CD4-positive, alpha-beta T cell treated with Interleukin-21 for 1 hour (primary cell): ENCODE data around the gene OR8H2.
"Not testable (repeated sequence)": the region's sequence is repeated elsewhere in the genome, so short reads cannot be mapped to it uniquely, and the experiment has no call there.

ENCODE experiments used
- DNase-seq: peaks from one replicate; pipeline ENCODE4 v3.0.0-alpha.2; 2020

OR8H2 gene

GRCh38 chr11:56103210-56103737, at the start of gene OR8H2:
OR8H2 (plus strand) TSS chr11:56103687; CDS start chr11:56105043, 1,356 bp downstream.
- DNase-seq, result no peak

GRCh38 chr11:56056366-56056765, 47.1 kb upstream of the OR8H2 start:
- DNase-seq, result not testable (repeated sequence)

- DNase-seq, result not testable (repeated sequence)
These were observed 45.7 kb upstream of the OR8H2 start for GRCh38 chr11:56057661-56058237.

- DNase-seq, result not testable (repeated sequence)
These were observed 45.2 kb upstream of the OR8H2 start for GRCh38 chr11:56058260-56058780.

GRCh38 chr11:56066980-56067379, 36.5 kb upstream of the OR8H2 start:
- DNase-seq, result no peak

- no peak for DNase-seq
These were observed 13.8 kb upstream of the OR8H2 start for GRCh38 chr11:56089697-56090096.

- DNase-seq, result no peak
These were observed 10.5 kb upstream of the OR8H2 start, which contains the start of gene OR8I2 for GRCh38 chr11:56093008-56093407. OR8I2 (plus strand) TSS chr11:56093308; CDS start chr11:56093308, 0 bp downstream.

GRCh38 chr11:56122073-56122472, 18.6 kb downstream of the OR8H2 start, which contains the start of gene OR8H3:
OR8H3 (plus strand) TSS chr11:56122373; CDS start chr11:56122373, 0 bp downstream.
- no peak for DNase-seq

- DNase-seq, result no peak
These were observed 36.7 kb downstream of the OR8H2 start, which contains the start of gene OR8J3 for GRCh38 chr11:56140151-56140661. OR8J3 (minus strand) TSS chr11:56140201; CDS start chr11:56137718, 2,483 bp downstream.

- not testable (repeated sequence) for DNase-seq
These were observed 40.2 kb downstream of the OR8H2 start for GRCh38 chr11:56143681-56144080.

- no peak for DNase-seq
These were observed 47.9 kb downstream of the OR8H2 start for GRCh38 chr11:56151376-56151775.

- no peak for DNase-seq
These were observed 48.8 kb downstream of the OR8H2 start for GRCh38 chr11:56152333-56152732.
